ENCODE data around the gene SNX25.

- TF ChIP-seq CTCF (IDR thresholded peaks at IDR 0.05) (no peak), PBX3 (IDR thresholded peaks at IDR 0.05) (no peak), SMC3 (IDR thresholded peaks at IDR 0.05; ENCODE audit: low read depth, low read length) (no peak), EP300 (IDR thresholded peaks at IDR 0.05; ENCODE audit: borderline replicate concordance in 1 of 2, low read depth in 1 of 2, low read length in 1 of 2) (no peak)
Observed at GRCh38 chr4:185352741-185353140, 143.3 kb downstream of the SNX25 start.
